Activated CD8-positive, alpha-beta T cell treated with anti-CD3 and anti-CD28 coated beads, Interleukin-2, amount 10 ng/mL, durations not matched to agents 7 days and 5 days (primary cell): Measurements from ENCODE around the gene MTA2. TPM values are rescaled to one million over a fixed set of nuclear protein-coding genes. Genes with fewer than 3 reads are reported as not detected.
"Not testable (repeated sequence)": the region's sequence is repeated elsewhere in the genome, so short reads cannot be mapped to it uniquely, and the experiment has no call there.

ENCODE experiments used
- ATAC-seq: fragments of 150-1000 bp; cut with Tn5 transposase; one replicate; pipeline ENCODE4 v1.10.0; 2021; ENCODE audit warnings: moderate library complexity
- CTCF ChIA-PET: fragments of 350-600 bp; sonication (Branson Sonifier 250); formaldehyde crosslinking; loops from one replicate; lab custom pipeline; 2021; ENCODE audit warnings: antibody characterized with exemption; lab: Charles Lee
- POLR2A ChIA-PET: fragments of 350-600 bp; sonication (Branson Sonifier 250); formaldehyde crosslinking; loops from one replicate; lab custom pipeline; 2021; ENCODE audit warnings: antibody characterized with exemption; lab: Charles Lee
- DNase-seq: peaks from one replicate; pipeline ENCODE4 v3.0.0-alpha.2; 2020
- H3K27ac Mint-ChIP-seq: one replicate; pipeline ENCODE4 v1.8.0; 2021; ENCODE audit warnings: mild to moderate bottlenecking, mixed read lengths
- H3K27me3 Mint-ChIP-seq: one replicate; pipeline ENCODE4 v1.8.0; 2021; ENCODE audit warnings: low read depth, mixed read lengths
- H3K36me3 Mint-ChIP-seq: one replicate; pipeline ENCODE4 v1.8.0; 2021; ENCODE audit warnings: low read depth, mixed read lengths
- H3K4me1 Mint-ChIP-seq: one replicate; pipeline ENCODE4 v1.8.0; 2021; ENCODE audit warnings: low read depth, mixed read lengths
- H3K4me3 Mint-ChIP-seq: one replicate; pipeline ENCODE4 v1.8.0; 2021; ENCODE audit warnings: mild to moderate bottlenecking, mixed read lengths
- H3K9me3 Mint-ChIP-seq: one replicate; pipeline ENCODE4 v1.8.0; 2022; ENCODE audit warnings: mixed read lengths; ENCODE audit not compliant: insufficient read depth
- total RNA-seq, 2 experiments: library from RNA; stranded (reverse); gene quantifications; one replicate each; pipeline ENCODE4 v1.2.3, GENCODE V29; 2021

The MTA2 gene
- total RNA-seq, 2 experiments from 2014 or later: 249 to 273 TPM

DNA sequence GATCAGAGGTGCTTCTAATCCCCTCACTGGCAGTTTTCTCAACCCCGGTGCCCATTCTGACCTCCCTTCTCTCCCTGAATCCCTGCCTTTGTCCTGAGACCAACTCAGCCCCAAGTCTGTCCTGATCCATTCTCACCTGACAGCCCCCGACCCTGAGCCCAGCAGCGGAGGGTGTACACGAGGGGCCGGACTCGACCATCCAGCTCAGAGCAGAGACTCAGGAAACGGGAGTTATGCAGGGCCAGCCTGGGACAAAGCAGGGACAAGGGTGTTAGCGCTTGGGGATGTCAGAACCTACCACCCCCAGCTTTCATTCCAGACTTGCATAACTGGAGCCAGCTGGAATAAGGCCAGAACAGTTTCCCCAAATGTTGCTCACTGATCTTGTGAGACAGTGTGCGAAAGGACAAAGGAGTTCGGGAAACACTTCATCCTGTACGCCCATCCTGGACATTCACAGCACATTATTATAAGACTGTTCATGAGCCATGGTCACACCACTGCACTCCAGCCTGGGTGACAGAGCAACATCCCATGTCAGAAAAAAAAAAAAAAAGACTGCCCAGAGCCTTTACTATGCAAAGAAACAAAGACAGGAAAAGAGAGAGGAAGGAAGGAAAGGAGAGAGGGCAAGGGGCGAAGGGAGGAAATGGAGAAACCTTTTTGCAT is 24.5 kb downstream of the MTA2 start:
- H3K27me3 Mint-ChIP-seq: no peaks in the 10 kb centered on the region
- ATAC-seq: no peak
- H3K36me3 Mint-ChIP-seq: peaks cover 53% of the 10 kb centered on the region
- no peak overlapping the region for H3K4me3 Mint-ChIP-seq
- peaks cover 26% of the 10 kb centered on the region for H3K4me1 Mint-ChIP-seq
- DNase-seq: no peak
- ChIA-PET POLR2A (interaction anchor here (0.6 to 2.6 kb wide), 3 partner anchors 14 to 264 kb away, joined by 3 to 13 read pairs (median 4); partner anchors contain the start of gene TUT1), CTCF (interaction anchor here (0.9 to 1.5 kb wide), 3 partner anchors 8 to 17 kb away, joined by 3 read pairs; no protein-coding TSS in a partner anchor)
- H3K27ac Mint-ChIP-seq: no peak overlapping the region
- no peaks in the 10 kb centered on the region for H3K9me3 Mint-ChIP-seq

DNA sequence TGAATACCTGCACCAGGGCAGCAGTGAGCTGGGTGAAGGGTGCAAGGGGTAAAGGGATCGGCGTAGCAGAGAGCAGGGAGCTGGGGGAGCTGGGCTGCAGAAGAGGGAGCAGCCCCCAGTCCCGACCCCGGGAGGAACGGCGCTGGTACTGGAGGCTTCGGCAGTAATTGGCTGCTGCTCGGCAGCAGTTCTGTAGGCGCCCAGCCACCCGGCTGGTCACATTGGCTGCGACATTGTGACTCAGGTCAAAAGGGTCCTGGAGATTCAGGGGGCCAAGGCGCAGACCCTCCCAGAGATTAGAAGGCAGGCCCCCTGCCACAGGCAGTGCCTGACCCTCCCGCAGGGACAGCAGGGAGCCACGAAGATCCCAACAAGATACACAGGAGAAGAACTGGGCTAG is 25.8 kb downstream of the MTA2 start:
- H3K36me3 Mint-ChIP-seq: peaks cover 60% of the 10 kb centered on the region
- H3K4me3 Mint-ChIP-seq: peak overlapping the region; percentile 99
- no peaks in the 10 kb centered on the region for H3K9me3 Mint-ChIP-seq
- ATAC-seq: no peak
- DNase-seq: no peak
- no peaks in the 10 kb centered on the region for H3K27me3 Mint-ChIP-seq
- POLR2A ChIA-PET: interaction anchor here (0.6 to 3.9 kb wide), 2 partner anchors 16 to 279 kb away, joined by 3 to 58 read pairs; partner anchors contain the start of gene TUT1
- CTCF ChIA-PET: interaction anchor here (1.5 to 2.9 kb wide), 2 partner anchors 10 to 151 kb away, joined by 3 to 26 read pairs; no protein-coding TSS in a partner anchor
- peaks cover 40% of the 10 kb centered on the region for H3K4me1 Mint-ChIP-seq
- H3K27ac Mint-ChIP-seq: no peak overlapping the region

GRCh38 chr11:62575156-62575555 is 26.5 kb downstream of the MTA2 start:
- H3K4me1 Mint-ChIP-seq: peaks cover 46% of the 10 kb centered on the region
- no peaks in the 10 kb centered on the region for H3K27me3 Mint-ChIP-seq
- ChIA-PET CTCF (interaction anchor here (2.9 to 6.5 kb wide), 3 partner anchors 17 to 151 kb away, joined by 26 to 49 read pairs (median 36); partner anchors contain the start of gene TUT1), POLR2A (interaction anchor here (0.6 to 3.9 kb wide), 12 partner anchors 10 to 279 kb away, joined by 3 to 58 read pairs (median 6); partner anchors contain the start of genes BSCL2, C11orf98, CSKMT and MTA2)
- ATAC-seq: no peak
- no peak for DNase-seq
- H3K9me3 Mint-ChIP-seq: no peaks in the 10 kb centered on the region
- peak overlapping the region; percentile 97 for H3K27ac Mint-ChIP-seq
- H3K4me3 Mint-ChIP-seq: peak overlapping the region; percentile 99
- peaks cover 66% of the 10 kb centered on the region for H3K36me3 Mint-ChIP-seq

GRCh38 chr11:62574363-62575071 is 27.1 kb downstream of the MTA2 start:
- H3K4me3 Mint-ChIP-seq: peak overlapping the region; percentile 99
- CTCF ChIA-PET: interaction anchor here (0.7 to 6.5 kb wide), 12 partner anchors 9 to 193 kb away, joined by 3 to 49 read pairs (median 6); partner anchors contain the start of gene TUT1
- DNase-seq (no peak), ATAC-seq (peak; percentile 18)
- no peaks in the 10 kb centered on the region for H3K9me3 Mint-ChIP-seq
- peak overlapping the region; percentile 97 for H3K27ac Mint-ChIP-seq
- H3K36me3 Mint-ChIP-seq: peaks cover 72% of the 10 kb centered on the region
- H3K27me3 Mint-ChIP-seq: no peaks in the 10 kb centered on the region
- H3K4me1 Mint-ChIP-seq: peaks cover 51% of the 10 kb centered on the region
- POLR2A ChIA-PET: interaction anchor here (0.6 to 3.9 kb wide), 31 partner anchors 8 to 295 kb away, joined by 3 to 58 read pairs (median 4); partner anchors contain the start of genes B3GAT3, BSCL2, C11orf98 and CSKMT

DNA sequence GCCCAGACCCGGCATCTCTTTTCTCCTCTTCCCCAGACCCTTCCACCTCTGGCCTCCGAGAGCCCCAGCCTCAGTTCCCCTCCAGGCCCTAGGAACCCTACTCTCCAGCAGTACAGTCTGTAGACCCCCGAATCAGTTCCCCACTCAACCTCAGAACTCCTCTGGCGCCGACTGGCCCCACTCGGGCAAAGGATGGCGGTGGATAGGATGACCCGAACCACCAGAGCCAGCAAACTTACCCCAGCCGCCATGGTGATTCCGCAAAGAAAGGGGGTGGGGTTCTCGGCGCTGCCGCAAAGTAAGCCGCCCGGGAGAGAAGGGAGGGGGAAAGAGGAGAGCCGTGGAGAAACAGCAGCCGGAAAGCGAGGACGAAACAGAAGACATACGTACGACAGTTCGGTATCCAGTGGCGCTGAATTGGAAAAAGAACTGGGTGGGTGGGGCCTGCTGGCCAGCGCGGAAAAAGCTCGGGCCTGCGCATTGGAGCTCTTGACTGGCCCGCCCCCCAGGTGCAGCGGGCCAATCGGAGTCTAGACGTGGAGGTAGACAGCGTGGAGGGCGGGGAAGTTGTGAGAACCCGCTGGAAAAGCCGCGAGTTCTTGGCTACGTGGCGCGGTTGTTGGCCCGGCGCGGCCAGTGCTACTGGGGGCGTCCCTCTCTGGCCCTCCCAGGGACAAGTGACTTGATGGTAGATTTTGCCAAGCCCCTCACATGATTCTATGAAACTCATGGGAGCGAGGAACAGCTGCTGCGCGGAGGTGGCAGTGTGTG is 27.9 kb downstream of the MTA2 start, which contains the start of gene EEF1G:
TSS of gene EEF1G (minus strand) at position 300 of the 771 bp plus-strand sequence. CDS start at position 251, 49 bp downstream.
- peak; percentile 96 for ATAC-seq
- peak within 1 kb of the TSS; percentile 99 for H3K4me3 Mint-ChIP-seq
- ChIA-PET POLR2A (interaction anchor here (0.6 to 3.9 kb wide), 29 partner anchors 8 to 295 kb away, joined by 3 to 58 read pairs (median 4); partner anchors contain the start of genes B3GAT3, BSCL2, C11orf98 and CSKMT), CTCF (interaction anchor here (0.7 to 6.5 kb wide), 12 partner anchors 8 to 192 kb away, joined by 3 to 49 read pairs (median 6); partner anchors contain the start of gene TUT1)
- no peaks in the 10 kb centered on the region for H3K9me3 Mint-ChIP-seq
- H3K27ac Mint-ChIP-seq: peak within 1 kb of the TSS; percentile 97
- peaks cover 73% of the 10 kb centered on the region for H3K36me3 Mint-ChIP-seq
- peaks cover 53% of the 10 kb centered on the region for H3K4me1 Mint-ChIP-seq
- DNase-seq: peak; percentile 100
- no peaks in the 10 kb centered on the region for H3K27me3 Mint-ChIP-seq

GRCh38 chr11:62573006-62573591 is 28.6 kb downstream of the MTA2 start:
- DNase-seq (peak; percentile 54), ATAC-seq (no peak)
- no peaks in the 10 kb centered on the region for H3K27me3 Mint-ChIP-seq
- no peaks in the 10 kb centered on the region for H3K9me3 Mint-ChIP-seq
- ChIA-PET POLR2A (interaction anchor here (0.6 to 3.9 kb wide), 21 partner anchors 12 to 283 kb away, joined by 3 to 58 read pairs (median 4); partner anchors contain the start of genes BSCL2, C11orf98, CSKMT and LBHD1), CTCF (interaction anchor here (0.7 to 6.5 kb wide), 16 partner anchors 8 to 180 kb away, joined by 3 to 49 read pairs (median 7); partner anchors contain the start of gene TUT1)
- peak overlapping the region; percentile 97 for H3K27ac Mint-ChIP-seq
- peaks cover 55% of the 10 kb centered on the region for H3K4me1 Mint-ChIP-seq
- peak overlapping the region; percentile 99 for H3K4me3 Mint-ChIP-seq
- H3K36me3 Mint-ChIP-seq: peaks cover 71% of the 10 kb centered on the region

DNA sequence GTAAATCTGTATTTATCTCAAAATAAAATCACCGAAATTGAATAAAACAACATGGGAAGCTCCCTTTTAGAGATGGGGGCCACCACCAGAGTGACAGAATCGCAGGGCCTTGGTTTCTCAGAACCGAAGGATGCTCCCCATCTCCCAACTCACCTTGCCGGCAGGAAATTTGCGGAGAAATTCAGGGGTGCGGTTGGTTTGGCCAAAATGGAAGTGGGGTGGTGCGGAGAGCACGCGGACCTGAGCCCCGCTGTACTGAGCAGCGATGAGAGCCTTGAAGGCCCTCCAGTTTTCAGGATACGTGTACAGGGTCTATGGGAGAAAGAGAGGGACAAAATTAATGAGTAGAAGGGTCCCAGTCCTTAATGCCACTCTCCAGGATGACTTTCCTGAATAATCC is 29.2 kb downstream of the MTA2 start:
- Mint-ChIP-seq H3K27ac (peak overlapping the region; percentile 97), H3K4me3 (peak overlapping the region; percentile 99), H3K9me3 (no peaks in the 10 kb centered on the region), H3K27me3 (no peaks in the 10 kb centered on the region), H3K4me1 (peaks cover 55% of the 10 kb centered on the region), H3K36me3 (peaks cover 71% of the 10 kb centered on the region)
- ChIA-PET POLR2A (interaction anchor here (0.7 to 3.9 kb wide), 6 partner anchors 15 to 283 kb away, joined by 3 to 58 read pairs (median 4); partner anchors contain the start of genes C11orf98, CSKMT and TUT1), CTCF (interaction anchor here (0.7 to 6.5 kb wide), 8 partner anchors 14 to 179 kb away, joined by 3 to 49 read pairs (median 22); partner anchors contain the start of gene TUT1)
- ATAC-seq (no peak), DNase-seq (no peak)

GRCh38 chr11:62571493-62571892 is 30.2 kb downstream of the MTA2 start:
- peak overlapping the region; percentile 60 for H3K27ac Mint-ChIP-seq
- H3K9me3 Mint-ChIP-seq, H3K27me3 Mint-ChIP-seq, ATAC-seq, DNase-seq: not testable (repeated sequence)
- peak overlapping the region; percentile 99 for H3K4me3 Mint-ChIP-seq
- peaks cover 74% of the 10 kb centered on the region for H3K36me3 Mint-ChIP-seq
- H3K4me1 Mint-ChIP-seq: peaks cover 61% of the 10 kb centered on the region
- ChIA-PET POLR2A (interaction anchor here (1.0 kb wide), 1 partner anchor 270 kb away, joined by 3 read pairs; no protein-coding TSS in a partner anchor), CTCF (interaction anchor here (1.2 to 6.5 kb wide), 4 partner anchors 13 to 177 kb away, joined by 4 to 49 read pairs (median 36); no protein-coding TSS in a partner anchor)

GRCh38 chr11:62570903-62571302 is 30.8 kb downstream of the MTA2 start:
- Mint-ChIP-seq H3K36me3 (peaks cover 78% of the 10 kb centered on the region), H3K27ac (peak overlapping the region; percentile 0), H3K4me1 (peaks cover 65% of the 10 kb centered on the region)
- not testable (repeated sequence) for H3K9me3 Mint-ChIP-seq, H3K4me3 Mint-ChIP-seq, ATAC-seq, H3K27me3 Mint-ChIP-seq, DNase-seq
- POLR2A ChIA-PET: interaction anchor here (0.8 to 2.3 kb wide), 3 partner anchors 11 to 270 kb away, joined by 3 to 7 read pairs (median 4); no protein-coding TSS in a partner anchor
- CTCF ChIA-PET: interaction anchor here (1.2 to 6.5 kb wide), 5 partner anchors 12 to 177 kb away, joined by 3 to 49 read pairs (median 35); no protein-coding TSS in a partner anchor

DNA sequence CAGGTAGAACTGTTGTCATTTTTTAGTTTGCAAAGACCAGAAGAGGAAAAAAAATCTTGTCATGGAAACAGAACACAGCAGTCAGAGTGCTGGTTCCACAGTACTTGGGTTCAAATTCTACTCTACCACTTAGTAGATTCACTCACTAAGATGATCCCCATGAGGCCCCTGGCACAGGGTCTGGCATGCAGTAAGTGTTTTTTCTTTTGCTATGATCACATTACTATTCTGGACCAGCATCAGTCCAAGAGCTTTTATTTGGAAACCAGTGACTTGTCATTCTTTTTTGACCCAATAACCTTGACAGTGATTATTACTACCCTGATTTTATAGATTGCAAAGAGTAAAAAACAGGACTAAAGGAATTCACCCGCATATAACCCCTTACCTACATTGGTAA is 32.1 kb downstream of the MTA2 start:
- ChIA-PET CTCF (interaction anchor here (1.0 to 6.5 kb wide), 6 partner anchors 10 to 144 kb away, joined by 3 to 49 read pairs (median 19); no protein-coding TSS in a partner anchor), POLR2A (interaction anchor here (0.7 to 2.3 kb wide), 4 partner anchors 9 to 414 kb away, joined by 3 to 7 read pairs (median 4); partner anchors contain the start of gene TUT1)
- peaks cover 56% of the 10 kb centered on the region for H3K4me1 Mint-ChIP-seq
- H3K27ac Mint-ChIP-seq: no peak overlapping the region
- DNase-seq (no peak), ATAC-seq (no peak)
- no peaks in the 10 kb centered on the region for H3K27me3 Mint-ChIP-seq
- H3K9me3 Mint-ChIP-seq: no peaks in the 10 kb centered on the region
- H3K4me3 Mint-ChIP-seq: no peak overlapping the region
- peaks cover 81% of the 10 kb centered on the region for H3K36me3 Mint-ChIP-seq
